ENCODE measurements around the gene FOXQ1.

Gene FOXQ1

DNA sequence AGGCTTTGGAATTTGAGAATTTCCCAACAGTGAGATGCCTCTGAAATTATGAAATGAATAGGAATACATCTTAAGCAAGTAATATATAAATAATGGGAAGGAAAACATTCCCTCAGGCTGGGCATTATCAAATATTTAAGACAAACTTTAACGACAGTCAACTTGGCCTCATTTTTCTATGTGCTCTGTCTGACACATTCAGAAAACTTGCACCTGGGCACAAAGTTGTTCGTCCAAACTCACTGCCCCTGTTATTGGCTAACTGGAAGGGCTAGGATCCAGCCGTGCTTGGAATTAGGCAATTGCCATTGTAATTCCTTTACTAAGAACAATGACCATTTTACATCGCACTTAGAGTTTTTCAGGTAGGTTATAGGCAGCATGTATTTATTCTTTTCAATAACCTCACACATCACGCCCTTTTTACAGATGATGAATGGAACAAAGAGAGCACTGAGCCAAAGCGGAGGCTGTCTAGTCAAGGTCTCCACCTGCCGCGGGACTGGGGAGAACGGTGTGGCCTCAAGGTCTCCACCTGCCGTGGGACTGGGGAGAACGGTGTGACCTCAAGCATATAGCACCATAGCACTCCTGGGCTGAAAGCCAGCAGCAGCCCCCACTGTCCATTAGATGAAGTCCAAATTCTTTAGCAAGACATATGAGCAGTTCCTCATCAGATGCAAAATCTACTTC is 40.7 kb upstream of the FOXQ1 start:
- Histone ChIP-seq H3K4me2 (ENCODE audit: low read length) (no peak overlapping the region), H2AFZ (no peak overlapping the region), H3K4me1 (no peaks in the 10 kb centered on the region), H3K4me3 (ENCODE audit: low read depth, low read length) (no peak overlapping the region), H3K79me2 (no peaks in the 10 kb centered on the region), H3K27ac (no peak overlapping the region), H3K9ac (no peak overlapping the region), H3K9me3 (ENCODE audit: control insufficient read depth, low read length) (no peaks in the 10 kb centered on the region), H3K36me3 (ENCODE audit: control insufficient read depth, insufficient read depth, low read length) (no peaks in the 10 kb centered on the region), H3K27me3 (ENCODE audit: control insufficient read depth, insufficient read depth, low read length) (no peaks in the 10 kb centered on the region)
- no peak for TF ChIP-seq CTCF (IDR thresholded peaks at IDR 0.05)

- Histone ChIP-seq H3K9me3 (ENCODE audit: control insufficient read depth, low read length) (no peaks in the 10 kb centered on the region), H3K4me2 (ENCODE audit: low read length) (no peak overlapping the region), H3K4me3 (ENCODE audit: low read depth, low read length) (no peak overlapping the region), H3K36me3 (ENCODE audit: control insufficient read depth, insufficient read depth, low read length) (no peaks in the 10 kb centered on the region), H3K79me2 (no peaks in the 10 kb centered on the region), H2AFZ (no peak overlapping the region), H3K27me3 (ENCODE audit: control insufficient read depth, insufficient read depth, low read length) (no peaks in the 10 kb centered on the region), H3K27ac (no peak overlapping the region), H3K9ac (no peak overlapping the region), H3K4me1 (no peaks in the 10 kb centered on the region)
- TF ChIP-seq CTCF (IDR thresholded peaks at IDR 0.05) = no peak
Observed at GRCh38 chr6:1278061-1278720, 33.7 kb upstream of the FOXQ1 start.

DNA sequence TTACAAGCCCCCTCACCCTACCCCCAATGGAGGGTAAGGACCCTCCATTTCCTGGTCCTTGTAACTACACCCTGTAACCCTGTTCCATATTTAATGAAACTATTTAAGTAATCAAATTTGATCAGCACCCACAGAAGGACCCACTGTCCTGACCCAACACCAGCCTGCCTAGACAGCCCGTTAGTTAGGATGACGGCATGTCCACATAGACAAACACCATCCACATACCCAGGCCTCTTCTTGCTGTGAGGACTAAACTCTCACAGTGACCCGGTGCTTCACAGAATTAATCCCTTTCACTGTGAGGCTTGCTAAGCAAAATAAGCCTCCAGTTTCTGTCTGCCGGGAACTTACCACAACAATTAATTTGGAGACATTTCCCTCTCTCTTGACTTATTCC is 32.8 kb upstream of the FOXQ1 start:
- no peak for TF ChIP-seq CTCF (IDR thresholded peaks at IDR 0.05)
- H3K79me2 ChIP-seq = no peaks in the 10 kb centered on the region
- no peaks in the 10 kb centered on the region for H3K9me3 ChIP-seq (ENCODE audit: control insufficient read depth, low read length)
- H3K4me3 ChIP-seq (ENCODE audit: low read depth, low read length) = no peak overlapping the region
- H3K9ac ChIP-seq = no peak overlapping the region
- no peak overlapping the region for H2AFZ ChIP-seq
- H3K36me3 ChIP-seq (ENCODE audit: control insufficient read depth, insufficient read depth, low read length) = no peaks in the 10 kb centered on the region
- no peaks in the 10 kb centered on the region for H3K27me3 ChIP-seq (ENCODE audit: control insufficient read depth, insufficient read depth, low read length)
- H3K4me1 ChIP-seq = no peaks in the 10 kb centered on the region
- no peak overlapping the region for H3K4me2 ChIP-seq (ENCODE audit: low read length)
- H3K27ac ChIP-seq = no peak overlapping the region

- TF ChIP-seq CTCF (IDR thresholded peaks at IDR 0.05) = no peak
- H3K4me1 ChIP-seq = no peaks in the 10 kb centered on the region
- no peaks in the 10 kb centered on the region for H3K9me3 ChIP-seq (ENCODE audit: control insufficient read depth, low read length)
- no peaks in the 10 kb centered on the region for H3K79me2 ChIP-seq
- H3K4me2 ChIP-seq (ENCODE audit: low read length) = no peak overlapping the region
- H3K27me3 ChIP-seq (ENCODE audit: control insufficient read depth, insufficient read depth, low read length) = no peaks in the 10 kb centered on the region
- no peak overlapping the region for H3K9ac ChIP-seq
- H2AFZ ChIP-seq = no peak overlapping the region
- H3K36me3 ChIP-seq (ENCODE audit: control insufficient read depth, insufficient read depth, low read length) = no peaks in the 10 kb centered on the region
- H3K27ac ChIP-seq = no peak overlapping the region
- no peak overlapping the region for H3K4me3 ChIP-seq (ENCODE audit: low read depth, low read length)
Observed at GRCh38 chr6:1280666-1281300, 31.1 kb upstream of the FOXQ1 start.

All from parathyroid adenoma (tissue), 2 donors.